Endothelial cell (in vitro differentiated cells): ENCODE measurements around the gene ANKUB1. TPM values are rescaled to one million over a fixed set of nuclear protein-coding genes. Genes with fewer than 3 reads are reported as not detected.

ENCODE experiments used
- DNase-seq: peaks from one replicate; pipeline ENCODE4 v3.0.0; 2021; ENCODE audit warnings: low spot score
- H3K27ac Mint-ChIP-seq: one replicate; pipeline ENCODE4 v1.8.0; 2021; ENCODE audit warnings: mixed read lengths, inconsistent platforms; ENCODE audit not compliant: unreplicated experiment
- H3K27me3 Mint-ChIP-seq: one replicate; pipeline ENCODE4 v1.8.0; 2021; ENCODE audit warnings: mild to moderate bottlenecking, moderate library complexity, mixed read lengths, inconsistent platforms; ENCODE audit not compliant: unreplicated experiment
- H3K36me3 Mint-ChIP-seq: one replicate; pipeline ENCODE4 v1.8.0; 2021; ENCODE audit warnings: mild to moderate bottlenecking, low read depth, mixed read lengths, inconsistent platforms; ENCODE audit not compliant: unreplicated experiment
- H3K4me1 Mint-ChIP-seq: one replicate; pipeline ENCODE4 v1.8.0; 2021; ENCODE audit warnings: mild to moderate bottlenecking, mixed read lengths, inconsistent platforms; ENCODE audit not compliant: unreplicated experiment
- H3K4me3 Mint-ChIP-seq: one replicate; pipeline ENCODE4 v1.8.0; 2021; ENCODE audit warnings: mild to moderate bottlenecking, mixed read lengths, inconsistent platforms; ENCODE audit not compliant: unreplicated experiment
- H3K9me3 Mint-ChIP-seq: one replicate; pipeline ENCODE4 v1.8.0; 2021; ENCODE audit warnings: mixed read lengths, inconsistent platforms; ENCODE audit not compliant: unreplicated experiment
- CTCF ChIP-seq: fragments of 200-600 bp; sonication (generic); IDR thresholded peaks from one replicate; pipeline ENCODE4 v1.5.0; 2021; ENCODE audit warnings: antibody characterized with exemption; ENCODE audit not compliant: unreplicated experiment
- total RNA-seq: library from RNA; stranded (reverse); fragmentation: NEBNext Ultra II Directional; extraction: Animal tissue kit (Norgen Biotek cat#: 25700); gene quantifications from one replicate; pipeline ENCODE4 v1.2.1, GENCODE V29; 2021; ENCODE audit not compliant: unreplicated experiment

Gene ANKUB1
- total RNA-seq, 1 donor from 2014 or later, result not detected

GRCh38 chr3:149809699-149810098 is 17.3 kb upstream of the ANKUB1 start:
- H3K9me3 Mint-ChIP-seq, result no peaks in the 10 kb centered on the region
- TF ChIP-seq CTCF, result no peak
- H3K27me3 Mint-ChIP-seq, result peaks cover 4% of the 10 kb centered on the region
- DNase-seq, result no peak
- H3K4me3 Mint-ChIP-seq, result no peak overlapping the region
- H3K27ac Mint-ChIP-seq, result no peak overlapping the region
- H3K4me1 Mint-ChIP-seq, result peaks cover 18% of the 10 kb centered on the region
- H3K36me3 Mint-ChIP-seq, result no peaks in the 10 kb centered on the region

GRCh38 chr3:149808209-149808829 is 16.0 kb upstream of the ANKUB1 start:
- TF ChIP-seq CTCF, result peak; percentile 91
- DNase-seq, result peak; percentile 61
- Mint-ChIP-seq H3K4me3 (no peak overlapping the region), H3K9me3 (no peaks in the 10 kb centered on the region), H3K4me1 (peaks cover 8% of the 10 kb centered on the region), H3K36me3 (no peaks in the 10 kb centered on the region), H3K27ac (no peak overlapping the region), H3K27me3 (peaks cover 4% of the 10 kb centered on the region)

GRCh38 chr3:149806171-149806778 is 13.9 kb upstream of the ANKUB1 start:
- no peak for TF ChIP-seq CTCF
- no peak for DNase-seq
- Mint-ChIP-seq H3K27me3 (peaks cover 1% of the 10 kb centered on the region), H3K36me3 (no peaks in the 10 kb centered on the region), H3K27ac (no peak overlapping the region), H3K4me1 (no peaks in the 10 kb centered on the region), H3K4me3 (no peak overlapping the region), H3K9me3 (no peaks in the 10 kb centered on the region)

GRCh38 chr3:149801639-149802038 is 9.3 kb upstream of the ANKUB1 start:
- no peaks in the 10 kb centered on the region for H3K4me1 Mint-ChIP-seq
- no peak overlapping the region for H3K4me3 Mint-ChIP-seq
- DNase-seq, result no peak
- peaks cover under 1% of the 10 kb centered on the region for H3K27me3 Mint-ChIP-seq
- peaks cover 3% of the 10 kb centered on the region for H3K36me3 Mint-ChIP-seq
- TF ChIP-seq CTCF, result no peak
- no peak overlapping the region for H3K27ac Mint-ChIP-seq
- H3K9me3 Mint-ChIP-seq, result no peaks in the 10 kb centered on the region

GRCh38 chr3:149801195-149801594 is 8.8 kb upstream of the ANKUB1 start:
- Mint-ChIP-seq H3K4me1 (no peaks in the 10 kb centered on the region), H3K4me3 (no peak overlapping the region), H3K27ac (no peak overlapping the region), H3K9me3 (no peaks in the 10 kb centered on the region), H3K36me3 (peaks cover 3% of the 10 kb centered on the region), H3K27me3 (no peaks in the 10 kb centered on the region)
- no peak for DNase-seq
- TF ChIP-seq CTCF, result no peak
